Right lobe of liver (tissue), 4 donors: ENCODE results near the gene PFKFB1.

Experiments
- CTCF ChIP-seq, 4 donors: fragments of 200-600 bp in 3 of 4; fragments of 450-650 bp in 1 of 4; IDR thresholded peaks; one replicate each; pipeline versions ENCODE4 v1.5.1 to v1.8.0; 2016 to 2022; ENCODE audit warnings: antibody characterized with exemption in 4 of 4, mild to moderate bottlenecking in 2 of 4
- POLR2A ChIP-seq: fragments of 450-650 bp; IDR thresholded peaks from one replicate; pipeline ENCODE4 v1.6.1; 2017; ENCODE audit warnings: antibody characterized with exemption, mild to moderate bottlenecking
- donor health status: DM: no; HTN: no; CAD: no.
- donor health status: DM: no; HTN: no; CAD: no.
- donor health status: DM: no; HTN: yes; CAD: no.

- no peak for TF ChIP-seq CTCF (IDR thresholded peaks at IDR 0.05)
- no peak for TF ChIP-seq POLR2A
Measured at GRCh38 chrX:54980334-54980733, 13.7 kb downstream of the PFKFB1 start.
